Smooth muscle cell of the umbilical artery (primary cell): ENCODE measurements around the gene IER3IP1. TPM values are rescaled to one million over a fixed set of nuclear protein-coding genes. Genes with fewer than 3 reads are reported as not detected.

Experiments
- total RNA-seq: library from RNA; depleted of rRNA; stranded (reverse); fragments of >200 nt; gene quantifications from 2 replicates; pipeline ENCODE4 v1.2.3, GENCODE V29; 2014

The IER3IP1 gene, protein sequence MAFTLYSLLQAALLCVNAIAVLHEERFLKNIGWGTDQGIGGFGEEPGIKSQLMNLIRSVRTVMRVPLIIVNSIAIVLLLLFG
- 22.3 and 24.7 TPM in 2 replicates for total RNA-seq

DNA sequence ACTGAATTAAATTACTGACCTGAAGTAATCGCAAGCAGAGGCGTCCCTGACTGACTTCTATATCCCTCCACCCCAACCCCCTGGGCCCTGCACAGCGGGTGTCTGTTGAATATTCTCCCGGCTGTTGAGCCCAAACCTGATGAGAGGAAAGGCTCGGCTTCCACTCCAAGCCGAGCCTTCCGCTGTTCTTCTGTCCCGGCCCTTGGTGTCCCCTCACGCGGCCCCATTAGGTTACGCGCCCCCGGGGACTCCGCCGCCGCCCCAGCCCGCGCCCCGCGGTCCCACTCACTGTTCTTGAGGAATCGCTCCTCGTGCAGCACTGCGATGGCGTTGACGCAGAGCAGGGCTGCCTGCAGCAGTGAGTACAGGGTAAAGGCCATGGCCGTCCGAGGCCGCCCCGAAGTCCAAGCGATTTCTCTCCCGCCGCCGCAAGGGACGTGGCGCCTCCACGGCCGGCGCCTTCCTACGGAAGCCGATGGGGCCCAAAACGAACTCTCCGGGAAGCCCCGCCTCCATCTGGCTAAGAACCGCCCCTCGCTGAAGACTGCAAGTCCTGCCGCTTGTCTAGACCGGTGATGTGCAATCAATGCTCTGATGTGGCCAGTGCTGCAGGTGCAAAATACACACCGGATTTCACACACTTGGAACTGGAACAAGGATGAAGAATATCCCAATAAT lies at the start of gene IER3IP1:
TSS of gene IER3IP1 (minus strand) at position 467 of the 678 bp plus-strand sequence. CDS start at position 380, 87 bp downstream.

DNA sequence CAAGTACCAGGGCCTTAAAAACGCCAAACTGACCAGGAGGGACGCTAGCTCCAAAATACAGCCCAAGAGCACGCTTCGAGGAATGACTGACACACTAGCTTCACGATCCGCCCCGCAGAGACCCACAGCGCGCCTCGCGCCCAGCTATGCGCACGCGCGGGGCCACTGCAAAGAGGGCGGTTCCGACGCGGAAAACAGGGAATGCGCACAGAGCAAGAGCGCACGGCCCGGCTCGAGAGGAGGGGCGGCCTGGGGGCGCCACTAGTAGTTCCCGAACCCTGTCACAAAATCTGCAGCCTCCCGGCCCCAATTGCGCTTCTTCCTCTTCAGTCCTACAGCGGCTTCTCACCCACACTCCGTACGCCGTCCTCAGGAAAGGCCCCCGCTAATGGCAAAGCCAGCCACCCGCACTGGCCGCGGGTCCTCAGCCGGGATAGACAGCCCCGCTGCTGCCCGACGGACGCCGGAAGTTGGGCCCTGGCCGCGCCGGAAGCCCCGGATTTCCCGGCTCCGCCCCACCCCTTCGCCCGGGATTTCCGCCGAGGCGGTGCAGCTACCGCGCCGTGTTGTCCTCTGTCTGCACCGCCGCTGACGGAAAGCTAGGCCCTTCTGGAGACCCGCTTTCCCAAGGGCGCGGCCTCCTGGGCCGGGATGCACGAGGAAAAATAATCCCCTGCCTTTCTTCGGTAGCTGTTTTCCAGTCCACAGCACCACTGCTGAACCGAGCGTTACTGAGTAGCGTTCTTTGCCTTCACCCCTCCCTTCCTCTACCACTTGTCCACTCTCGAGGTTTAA lies 25.9 kb downstream of the IER3IP1 start, which contains the start of gene HDHD2:
TSS of gene HDHD2 (minus strand) at position 472 of the 795 bp plus-strand sequence. CDS start 14,061 bp downstream, outside the sequence.

Other genes with a start within 250 kb of the IER3IP1 start
- gene ELOA2, start 140.7 kb downstream of the IER3IP1 start, total RNA-seq: under 0.01 TPM in 1 of 2 replicates, not detected in the other
- 21.4 and 29.8 TPM in 2 replicates for gene HDHD2, start 25.9 kb downstream of the IER3IP1 start, total RNA-seq
- not detected in 2 replicates for gene SKOR2, start 75.3 kb upstream of the IER3IP1 start, total RNA-seq